Activated T-cell treated with anti-CD3 and anti-CD28 coated beads for 48 hours (primary cell): ENCODE results near the gene SGTB.
"Not testable (repeated sequence)": the region's sequence is repeated elsewhere in the genome, so short reads cannot be mapped to it uniquely, and the experiment has no call there.

ENCODE experiments used
- DNase-seq: peaks from one replicate; pipeline ENCODE4 v3.0.0-alpha.2; 2020; ENCODE audit warnings: low read depth

The SGTB gene

DNA sequence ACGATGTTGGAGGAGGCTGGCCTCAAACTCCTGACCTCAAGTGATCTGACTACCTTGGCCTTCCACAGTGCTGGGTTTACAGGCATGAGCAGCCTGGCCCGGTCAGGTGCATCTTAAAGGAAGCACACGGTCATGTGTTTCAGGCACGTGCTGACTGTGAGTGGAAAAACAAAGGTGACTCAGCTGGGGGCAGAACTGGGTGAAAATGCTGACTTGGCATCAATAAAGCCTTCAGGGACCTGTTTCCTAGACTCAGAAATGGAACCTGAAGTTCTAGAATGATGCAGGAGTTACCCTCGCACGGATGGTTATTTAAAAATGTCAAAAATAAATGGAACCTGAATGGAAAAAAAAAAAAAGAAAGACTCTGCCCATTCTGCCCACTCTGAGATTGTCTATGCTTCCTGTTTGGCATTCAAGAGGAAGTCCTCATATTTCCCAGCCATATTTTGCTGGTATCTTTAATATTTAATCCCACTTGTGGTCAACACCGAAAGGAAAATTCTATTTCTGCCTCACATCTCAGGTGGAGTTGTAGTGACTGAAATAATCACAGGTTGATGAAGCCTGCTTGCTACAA is 12.4 kb upstream of the SGTB start:
- not testable (repeated sequence) for DNase-seq

DNA sequence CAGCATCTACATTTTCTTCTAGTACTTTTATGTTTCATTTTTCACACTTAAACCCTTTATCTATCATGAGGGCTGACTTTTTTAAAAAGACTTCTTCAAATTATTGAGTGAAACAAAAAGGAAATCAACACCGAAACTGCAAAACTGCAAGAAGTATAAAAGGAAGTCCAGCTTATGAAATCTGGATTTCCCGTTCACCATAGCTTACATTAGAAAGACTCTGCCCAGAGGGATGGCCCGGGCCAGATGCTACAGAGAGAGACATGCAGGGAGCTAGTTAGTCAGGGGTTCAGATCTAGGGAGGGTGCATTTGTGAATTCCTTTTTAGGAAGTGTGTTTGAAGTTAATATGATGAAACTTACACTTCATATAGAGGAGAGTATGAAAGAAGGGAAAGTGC is 10.1 kb upstream of the SGTB start:
- not testable (repeated sequence) for DNase-seq

- DNase-seq = no peak
Observed at GRCh38 chr5:65730910-65731309, 9.0 kb upstream of the SGTB start.

DNA sequence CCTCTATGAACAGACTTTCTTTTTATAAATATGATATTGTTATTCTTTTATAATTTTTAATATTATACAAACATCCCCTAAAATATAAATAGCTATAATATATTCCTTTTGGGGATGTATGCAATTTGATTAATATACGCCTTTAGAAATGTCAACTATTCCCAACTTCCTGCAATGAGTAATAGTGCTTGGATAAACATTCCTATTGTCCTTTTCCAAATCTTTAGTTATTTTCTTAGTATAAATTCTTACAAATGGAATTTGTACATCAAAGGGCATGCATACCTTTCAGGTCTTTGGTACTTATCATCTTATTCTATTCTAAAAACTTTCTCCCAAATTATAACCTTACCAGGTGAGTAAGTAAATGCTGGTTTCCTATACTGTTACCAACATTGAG is 6.3 kb upstream of the SGTB start:
- no peak for DNase-seq

DNA sequence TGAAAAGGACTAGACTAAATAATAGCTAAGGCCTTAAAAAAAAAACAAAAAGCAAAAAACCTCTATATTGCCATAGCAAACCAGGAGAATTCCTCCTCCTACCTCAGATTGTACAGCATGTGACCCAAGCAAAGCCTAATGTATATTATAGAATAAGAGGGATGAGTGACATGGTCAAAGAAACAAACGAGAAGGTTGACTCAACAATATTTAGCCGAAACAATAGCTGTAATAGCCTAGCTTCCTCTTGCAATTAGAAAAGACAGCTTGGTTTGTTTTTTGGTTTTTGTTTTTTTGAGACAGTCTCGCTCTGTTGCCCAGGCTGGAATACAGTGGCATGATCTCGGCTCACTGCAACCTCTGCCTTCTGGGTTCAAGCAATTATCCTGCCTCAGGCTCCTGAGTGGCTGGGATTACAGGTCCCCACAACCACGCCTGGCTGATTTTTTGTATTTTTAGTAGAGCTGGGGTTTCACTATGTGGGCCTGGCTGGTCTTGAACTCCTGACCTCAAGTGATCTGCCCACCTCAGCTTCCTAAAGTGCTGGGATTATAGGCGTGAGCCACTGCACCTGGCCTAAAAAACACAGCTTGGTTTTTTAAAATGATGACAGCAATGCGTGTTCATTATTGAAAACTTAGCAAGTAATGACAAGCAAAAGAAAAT is 5.7 kb upstream of the SGTB start:
- DNase-seq = no peak

GRCh38 chr5:65722575-65723403 is 880 bp upstream of the SGTB start:
- DNase-seq = no peak

- DNase-seq = no peak
Observed at GRCh38 chr5:65721050-65721719, 724 bp downstream of the SGTB start.

- no peak for DNase-seq
Observed at GRCh38 chr5:65718576-65719310, 3.2 kb downstream of the SGTB start.

DNA sequence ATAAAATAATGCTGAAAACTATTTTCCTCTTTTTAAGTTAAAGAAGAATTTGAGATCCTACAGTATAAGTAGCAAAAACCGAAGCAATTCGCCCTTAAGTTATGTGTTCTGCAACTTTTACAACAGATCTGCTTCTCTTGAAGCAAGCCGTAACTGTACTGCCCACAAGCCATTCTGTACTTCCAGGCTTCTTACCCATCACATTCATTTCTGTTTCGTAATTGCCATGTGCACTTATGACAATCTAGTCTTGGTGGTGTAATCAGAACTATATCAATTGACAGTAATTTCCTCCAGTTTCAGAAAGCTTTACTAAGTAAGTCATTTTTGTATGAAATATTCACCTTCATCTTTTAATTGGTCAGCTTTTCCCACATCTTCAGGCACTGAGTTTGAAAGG is 13.8 kb downstream of the SGTB start:
- no peak for DNase-seq

GRCh38 chr5:65707663-65708062 is 14.2 kb downstream of the SGTB start:
- no peak for DNase-seq

- DNase-seq = no peak
Observed at GRCh38 chr5:65704621-65705239, 17.2 kb downstream of the SGTB start.

- DNase-seq = no peak
Observed at GRCh38 chr5:65702036-65702435, 19.9 kb downstream of the SGTB start.

GRCh38 chr5:65699338-65699737 is 22.6 kb downstream of the SGTB start:
- no peak for DNase-seq

DNA sequence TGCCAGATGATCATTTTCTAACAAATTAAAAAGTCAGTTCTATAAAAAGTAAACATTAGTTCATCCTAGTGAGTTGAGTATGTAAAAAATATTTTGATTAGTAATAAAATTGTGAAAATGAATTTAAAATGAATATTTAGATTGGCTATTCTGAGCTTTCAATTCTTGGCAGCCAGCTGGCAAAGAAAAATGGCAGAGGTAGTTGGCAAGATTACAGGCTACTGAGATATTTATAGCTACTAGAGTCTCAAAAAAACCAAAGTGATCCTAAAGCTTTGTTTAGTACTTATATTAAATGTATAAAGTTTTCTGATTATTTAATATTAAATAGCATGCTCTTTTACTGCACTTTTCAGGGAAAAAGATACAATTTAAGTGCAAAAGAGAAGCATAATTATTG is 25.0 kb downstream of the SGTB start:
- DNase-seq = no peak

GRCh38 chr5:65695896-65696295 is 26.0 kb downstream of the SGTB start:
- DNase-seq = no peak

DNA sequence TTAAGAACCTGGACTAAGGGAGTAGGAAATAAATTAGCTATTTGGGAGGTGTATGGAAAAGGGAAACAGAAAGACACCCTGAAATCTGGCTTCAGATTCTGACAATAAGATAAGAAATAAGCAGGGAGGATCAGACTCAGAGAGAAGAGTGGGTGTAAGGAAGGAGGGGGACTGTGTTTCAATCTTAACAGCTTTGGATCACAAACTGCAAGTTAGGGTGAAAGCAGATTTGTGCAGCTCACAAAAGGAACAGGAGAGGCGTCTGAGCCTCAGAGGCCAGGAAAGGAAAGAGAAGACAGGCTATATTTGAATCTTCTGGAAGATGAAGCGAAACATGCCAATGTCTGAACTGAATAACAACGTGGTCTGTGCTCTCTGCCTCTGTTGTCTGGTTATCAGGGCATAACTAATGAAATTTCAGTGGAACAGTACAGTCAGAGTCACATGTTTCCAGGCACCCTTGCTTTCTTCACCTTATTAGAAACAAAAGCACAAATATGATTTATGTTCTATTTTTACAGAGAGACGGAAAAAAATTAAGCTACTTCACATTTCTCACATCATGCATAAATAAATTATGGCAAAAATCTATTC is 26.6 kb downstream of the SGTB start:
- DNase-seq = no peak

- DNase-seq = no peak
Observed at GRCh38 chr5:65693121-65693520, 28.8 kb downstream of the SGTB start.

DNA sequence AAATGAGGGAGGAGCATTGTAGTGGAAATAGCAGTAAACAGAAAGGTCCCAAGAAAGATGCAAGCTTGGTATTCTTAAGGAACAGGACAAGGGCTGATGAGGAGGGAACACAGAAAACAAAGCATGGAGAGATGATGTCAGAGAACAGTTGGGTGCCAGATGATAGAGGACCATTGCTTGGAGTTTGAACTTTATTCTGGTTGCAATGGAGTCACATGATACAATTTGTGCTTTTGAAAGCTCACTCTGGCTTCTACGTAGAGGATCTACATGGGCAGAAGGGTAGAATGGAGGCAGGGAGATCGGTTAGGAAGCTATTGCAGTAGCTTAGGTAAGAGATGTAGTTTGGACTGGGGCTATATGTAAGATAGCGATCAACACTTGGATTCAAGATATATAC is 39.8 kb downstream of the SGTB start:
- no peak for DNase-seq

- DNase-seq = not testable (repeated sequence)
Observed at GRCh38 chr5:65676056-65676455, 45.9 kb downstream of the SGTB start.

- no peak for DNase-seq
Observed at GRCh38 chr5:65674749-65675148, 47.2 kb downstream of the SGTB start.

DNA sequence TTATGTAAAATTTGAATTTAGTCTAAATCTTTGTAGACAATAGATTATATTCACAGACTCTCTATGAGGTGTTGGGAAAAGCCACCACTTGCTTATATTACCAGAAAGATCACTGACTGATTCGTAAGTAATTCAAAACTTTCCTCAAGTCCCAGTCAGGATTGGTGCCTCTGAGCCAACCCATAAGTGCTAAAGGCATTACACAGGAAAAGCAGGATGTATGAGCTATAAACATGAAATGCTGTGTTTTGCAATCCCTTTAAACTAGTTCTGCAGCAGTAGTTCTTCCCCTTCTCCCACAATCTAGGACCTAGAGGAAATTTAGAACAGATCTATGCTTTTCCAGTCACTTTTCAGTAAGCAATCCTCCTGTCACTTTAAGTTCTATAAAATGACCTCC is 49.1 kb downstream of the SGTB start:
- DNase-seq = no peak
